HepG2 (cell line): ENCODE data around the gene BBLN. TPM values are rescaled to one million over a fixed set of nuclear protein-coding genes. Genes with fewer than 3 reads are reported as not detected.

Experiments
- FOXK1 ChIP-seq: sonication (generic); formaldehyde crosslinking; IDR thresholded peaks from 2 replicates; pipeline ENCODE4 v1.4.0; 2020; ENCODE audit warnings: low read depth, missing genetic modification reagents, borderline replicate concordance
- JDP2 ChIP-seq: sonication (generic); formaldehyde crosslinking; IDR thresholded peaks from 2 replicates; pipeline ENCODE4 v1.8.1; 2022; ENCODE audit warnings: missing genetic modification reagents, borderline replicate concordance
- MEIS2 ChIP-seq: sonication (generic); formaldehyde crosslinking; IDR thresholded peaks from 2 replicates; pipeline ENCODE4 v1.9.0; 2021; ENCODE audit warnings: mild to moderate bottlenecking, missing genetic modification reagents
- SALL1 ChIP-seq: sonication (generic); formaldehyde crosslinking; IDR thresholded peaks from 2 replicates; pipeline ENCODE4 v1.8.0; 2022; ENCODE audit warnings: mild to moderate bottlenecking, missing genetic modification reagents
- SUZ12 ChIP-seq: fragments of 150-350 bp; IDR thresholded peaks from 2 replicates; pipeline ENCODE4 v1.6.1; 2014; ENCODE audit warnings: low read depth, low read length
- polyA plus RNA-seq, 8 experiments: library from polyadenylated mRNA; depleted of rRNA in 3 of 8; stranded (reverse) in 7 of 8; unstranded in 1 of 8; fragments of >200 nt; fragmentation: Illumina TruSeq in 4 of 8; extraction: Trizol in 4 of 8; gene quantifications; 2 replicates each; pipeline versions ENCODE4 v1.2.1 to v1.2.3, GENCODE V29; 2011 to 2016; ENCODE audit warnings: low read depth in 4 of 8, missing spikeins in 1 of 8, mixed read lengths in 1 of 8; ENCODE audit not compliant: insufficient read depth in 1 of 8
- total RNA-seq, 5 experiments: library from RNA; depleted of rRNA; stranded (reverse); fragments of >200 nt; fragmentation: Illumina TruSeq; extraction: Trizol; gene quantifications; 2 replicates each; pipeline ENCODE4 v1.2.3, GENCODE V29; 2016; ENCODE audit warnings: low read depth in 1 of 5
- TF ChIP-seq, protein P1 (sequence below), 2 experiments: sonication (generic) in 1 of 2; formaldehyde crosslinking in 1 of 2; IDR thresholded peaks; 2 replicates each; pipeline versions ENCODE4 v1.6.1 to v1.9.0; 2014 to 2022; ENCODE audit warnings: antibody characterized with exemption in 1 of 2, borderline replicate concordance in 1 of 2, inconsistent platforms in 1 of 2, low read depth in 1 of 2, missing genetic modification reagents in 1 of 2
- TF ChIP-seq, protein P2 (sequence below): sonication (generic); formaldehyde crosslinking; IDR thresholded peaks from 2 replicates; pipeline ENCODE4 v1.4.0; 2020; ENCODE audit warnings: missing genetic modification reagents, borderline replicate concordance

BBLN gene
- total and polyA plus RNA-seq, 2 of the 13 experiments (the other 11 are each of a cell fraction or from before 2014, with no cell fraction given) = 27.6 to 33.1 TPM

DNA sequence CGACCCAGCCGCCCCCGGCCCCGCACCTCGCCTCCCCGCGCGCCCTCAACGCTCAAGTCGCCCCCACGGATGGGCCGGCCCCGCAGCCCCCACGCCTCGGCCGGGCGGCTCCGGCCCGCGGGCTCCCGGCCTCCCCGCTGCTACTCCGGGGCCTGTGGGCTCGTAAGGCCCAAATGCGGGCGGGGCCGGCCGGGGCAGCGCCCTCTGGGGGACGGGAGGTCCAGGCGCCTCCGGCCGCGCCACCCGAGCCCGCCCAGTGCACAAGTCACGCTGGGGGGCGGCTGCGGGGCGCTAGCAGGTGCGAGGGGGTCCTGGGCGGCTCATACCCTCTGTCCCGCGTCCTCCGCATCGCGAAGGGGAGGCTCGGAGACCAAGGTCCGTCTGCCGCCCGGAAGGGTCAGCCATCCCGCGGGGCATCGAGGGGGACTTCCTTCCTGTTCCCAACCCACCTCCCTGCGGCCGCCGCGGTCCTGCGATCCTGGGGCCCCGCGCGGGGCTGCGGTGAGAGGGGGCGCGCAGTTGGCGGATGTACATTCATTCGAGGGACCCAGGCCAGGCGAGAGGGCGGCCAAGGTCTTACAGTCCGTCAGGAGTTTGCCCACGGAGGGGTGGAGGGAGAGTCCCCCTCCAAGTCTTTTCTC is 31.5 kb downstream of the BBLN start, which contains the start of gene CIZ1 (continued):
- TF ChIP-seq, protein P1, sequence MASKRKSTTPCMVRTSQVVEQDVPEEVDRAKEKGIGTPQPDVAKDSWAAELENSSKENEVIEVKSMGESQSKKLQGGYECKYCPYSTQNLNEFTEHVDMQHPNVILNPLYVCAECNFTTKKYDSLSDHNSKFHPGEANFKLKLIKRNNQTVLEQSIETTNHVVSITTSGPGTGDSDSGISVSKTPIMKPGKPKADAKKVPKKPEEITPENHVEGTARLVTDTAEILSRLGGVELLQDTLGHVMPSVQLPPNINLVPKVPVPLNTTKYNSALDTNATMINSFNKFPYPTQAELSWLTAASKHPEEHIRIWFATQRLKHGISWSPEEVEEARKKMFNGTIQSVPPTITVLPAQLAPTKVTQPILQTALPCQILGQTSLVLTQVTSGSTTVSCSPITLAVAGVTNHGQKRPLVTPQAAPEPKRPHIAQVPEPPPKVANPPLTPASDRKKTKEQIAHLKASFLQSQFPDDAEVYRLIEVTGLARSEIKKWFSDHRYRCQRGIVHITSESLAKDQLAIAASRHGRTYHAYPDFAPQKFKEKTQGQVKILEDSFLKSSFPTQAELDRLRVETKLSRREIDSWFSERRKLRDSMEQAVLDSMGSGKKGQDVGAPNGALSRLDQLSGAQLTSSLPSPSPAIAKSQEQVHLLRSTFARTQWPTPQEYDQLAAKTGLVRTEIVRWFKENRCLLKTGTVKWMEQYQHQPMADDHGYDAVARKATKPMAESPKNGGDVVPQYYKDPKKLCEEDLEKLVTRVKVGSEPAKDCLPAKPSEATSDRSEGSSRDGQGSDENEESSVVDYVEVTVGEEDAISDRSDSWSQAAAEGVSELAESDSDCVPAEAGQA (IDR thresholded peaks at IDR 0.05; ENCODE audit: low read depth) = peak; percentile 30; the same call in 1 of the 2 replicates
- TF ChIP-seq, protein P1 (CRISPR knock-in tag; IDR thresholded peaks at IDR 0.05; ENCODE audit: borderline replicate concordance) = no peak
- TF ChIP-seq SUZ12 = no peak
- no peak for TF ChIP-seq JDP2 (CRISPR knock-in tag)
- peak; percentile 27; the same call in 1 of the 2 replicates for TF ChIP-seq FOXK1
- TF ChIP-seq MEIS2 = peak; percentile 40; the same call in 1 of the 2 replicates
- peak; percentile 47; the same call in 1 of the 2 replicates for TF ChIP-seq SALL1
- TF ChIP-seq, protein P2, sequence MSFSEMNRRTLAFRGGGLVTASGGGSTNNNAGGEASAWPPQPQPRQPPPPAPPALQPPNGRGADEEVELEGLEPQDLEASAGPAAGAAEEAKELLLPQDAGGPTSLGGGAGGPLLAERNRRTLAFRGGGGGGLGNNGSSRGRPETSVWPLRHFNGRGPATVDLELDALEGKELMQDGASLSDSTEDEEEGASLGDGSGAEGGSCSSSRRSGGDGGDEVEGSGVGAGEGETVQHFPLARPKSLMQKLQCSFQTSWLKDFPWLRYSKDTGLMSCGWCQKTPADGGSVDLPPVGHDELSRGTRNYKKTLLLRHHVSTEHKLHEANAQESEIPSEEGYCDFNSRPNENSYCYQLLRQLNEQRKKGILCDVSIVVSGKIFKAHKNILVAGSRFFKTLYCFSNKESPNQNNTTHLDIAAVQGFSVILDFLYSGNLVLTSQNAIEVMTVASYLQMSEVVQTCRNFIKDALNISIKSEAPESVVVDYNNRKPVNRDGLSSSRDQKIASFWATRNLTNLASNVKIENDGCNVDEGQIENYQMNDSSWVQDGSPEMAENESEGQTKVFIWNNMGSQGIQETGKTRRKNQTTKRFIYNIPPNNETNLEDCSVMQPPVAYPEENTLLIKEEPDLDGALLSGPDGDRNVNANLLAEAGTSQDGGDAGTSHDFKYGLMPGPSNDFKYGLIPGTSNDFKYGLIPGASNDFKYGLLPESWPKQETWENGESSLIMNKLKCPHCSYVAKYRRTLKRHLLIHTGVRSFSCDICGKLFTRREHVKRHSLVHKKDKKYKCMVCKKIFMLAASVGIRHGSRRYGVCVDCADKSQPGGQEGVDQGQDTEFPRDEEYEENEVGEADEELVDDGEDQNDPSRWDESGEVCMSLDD (CRISPR knock-in tag) = peak; percentile 79
